HG03139 (cell line): ENCODE results near the gene MED13L.

Experiments used
- ATAC-seq: cut with Tn5 transposase; IDR thresholded peaks from one replicate; pipeline ENCODE4 v1.9.1; 2021; ENCODE audit not compliant: unreplicated experiment

MED13L gene

GRCh38 chr12:116026346-116026745 is 251.1 kb downstream of the MED13L start:
- ATAC-seq: no peak

GRCh38 chr12:116024769-116025168 is 252.7 kb downstream of the MED13L start:
- ATAC-seq: no peak

GRCh38 chr12:116019415-116019814 is 258.1 kb downstream of the MED13L start:
- no peak for ATAC-seq

DNA sequence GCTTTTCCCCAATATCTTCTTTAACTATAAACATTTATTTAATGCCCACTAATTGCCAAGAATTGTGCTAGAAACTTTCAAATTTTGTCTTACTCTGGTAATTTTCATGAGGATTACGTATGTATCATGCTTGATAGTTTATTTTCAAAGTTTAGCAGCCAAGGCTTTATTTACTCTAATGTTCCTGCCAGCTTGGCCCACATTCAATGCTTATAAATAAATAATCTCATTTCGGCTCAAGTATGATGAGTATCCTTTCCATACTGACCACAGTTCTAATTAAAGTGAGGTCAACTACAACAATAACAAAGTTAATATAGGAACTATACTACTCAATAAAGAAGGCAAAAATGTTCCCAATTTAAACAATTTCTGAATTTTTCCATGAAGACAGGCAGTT is 259.2 kb downstream of the MED13L start:
- no peak for ATAC-seq

DNA sequence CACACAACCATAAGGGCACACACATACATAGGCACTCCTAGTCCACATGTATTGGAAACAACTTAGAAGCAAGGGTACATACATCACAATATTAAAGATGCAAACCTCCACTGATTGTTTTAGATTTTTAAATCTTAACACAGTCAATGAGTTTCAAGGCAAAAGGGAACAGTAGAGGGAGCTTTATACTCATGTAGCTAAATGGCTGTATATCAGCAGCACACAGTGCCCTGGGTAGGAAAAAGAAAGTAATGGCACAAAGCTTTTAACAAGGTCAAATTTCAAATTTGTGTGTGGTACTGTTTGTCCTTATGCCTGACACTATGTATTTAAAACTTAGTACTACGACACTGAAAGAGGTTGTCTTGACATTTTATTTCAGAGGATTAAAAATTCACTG is 262.0 kb downstream of the MED13L start:
- ATAC-seq: no peak

DNA sequence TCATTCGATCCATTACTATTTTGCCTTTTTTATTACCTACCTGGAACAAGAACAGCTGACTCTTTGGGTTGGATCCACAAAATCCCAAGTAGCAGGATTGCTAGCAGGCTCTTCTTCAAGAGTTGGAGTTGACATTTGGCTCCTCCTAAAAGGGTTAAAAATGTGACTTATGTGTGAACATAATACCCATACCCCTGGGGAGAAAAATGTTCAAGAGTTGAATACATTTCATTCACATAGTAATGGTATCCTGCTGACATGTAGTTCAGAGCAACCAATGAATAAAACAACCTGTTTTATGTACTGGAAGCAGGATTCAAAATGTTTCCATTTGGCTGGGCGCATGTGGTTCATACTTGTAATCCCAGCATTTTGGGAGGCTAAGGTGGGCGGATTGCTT is 264.7 kb downstream of the MED13L start:
- no peak for ATAC-seq

DNA sequence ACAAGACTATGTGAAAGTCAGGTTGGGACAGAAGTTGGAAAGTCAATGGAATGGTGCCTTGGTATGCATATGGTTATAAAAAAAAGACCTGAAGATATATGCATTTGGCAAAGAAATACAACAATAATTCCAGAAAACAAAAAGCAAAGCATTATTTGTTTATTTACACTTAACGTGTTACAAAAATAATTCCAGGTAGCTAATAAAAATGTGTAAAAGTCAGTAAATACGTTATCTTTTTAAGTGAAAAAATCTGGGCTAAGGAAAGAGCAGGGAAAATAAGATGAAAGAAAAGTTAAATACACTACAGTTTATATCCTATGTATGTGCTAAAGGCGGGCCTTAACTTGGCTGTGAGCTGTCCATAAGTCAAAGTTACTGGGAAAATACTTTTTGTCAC is 266.3 kb downstream of the MED13L start:
- no peak for ATAC-seq

DNA sequence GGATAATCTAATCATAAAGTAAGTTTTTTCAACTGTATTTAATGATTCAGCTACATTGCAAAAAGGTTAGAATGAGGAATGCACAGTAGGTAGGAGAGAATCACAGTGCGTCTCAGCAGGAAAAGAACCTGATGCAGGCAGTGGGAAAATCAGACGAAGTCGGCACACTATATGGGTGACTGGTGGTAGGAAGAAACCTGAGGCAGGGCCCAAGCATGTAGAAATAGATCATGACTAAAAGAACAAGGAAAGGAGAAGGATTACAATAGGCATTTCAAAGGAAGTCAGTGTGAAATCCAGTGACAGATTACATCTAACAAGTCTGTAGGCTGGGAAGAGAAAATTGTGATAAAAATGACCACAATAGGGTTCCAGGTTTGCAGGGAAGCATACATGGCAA is 267.0 kb downstream of the MED13L start:
- no peak for ATAC-seq

- ATAC-seq: no peak
Observed at GRCh38 chr12:116009805-116010204, 267.7 kb downstream of the MED13L start.

- ATAC-seq: no peak
Observed at GRCh38 chr12:116006141-116006540, 271.4 kb downstream of the MED13L start.

DNA sequence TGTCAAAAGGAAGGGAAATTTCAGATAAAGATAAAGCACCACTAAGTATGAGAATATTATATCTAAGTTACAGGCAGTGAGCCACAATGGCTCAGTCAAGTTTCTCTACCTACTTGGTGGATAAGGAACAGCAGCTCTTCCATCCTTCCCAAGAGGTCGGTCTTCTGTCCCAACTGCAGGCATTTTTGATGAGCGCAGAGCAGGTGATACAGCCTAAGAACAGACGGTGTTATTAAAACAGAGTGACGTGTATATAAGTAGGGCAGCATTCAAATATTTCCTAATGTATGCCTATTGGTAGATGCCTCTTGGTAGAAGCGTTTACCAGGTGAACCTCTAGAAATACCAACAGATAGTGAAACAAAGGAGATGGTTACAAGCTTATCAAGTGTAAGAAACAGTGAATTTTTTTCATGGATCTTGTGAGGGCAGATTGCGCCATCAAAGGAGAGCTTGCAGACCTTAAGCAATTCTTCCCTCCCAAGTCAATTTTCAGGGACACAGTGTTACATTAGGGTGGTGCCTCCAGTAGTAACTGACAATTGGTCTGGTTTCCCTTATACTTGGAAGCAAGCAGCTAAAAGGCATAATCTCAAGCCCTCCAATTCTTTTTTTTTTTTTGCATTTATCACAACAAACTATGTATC is 274.5 kb downstream of the MED13L start:
- ATAC-seq: no peak

DNA sequence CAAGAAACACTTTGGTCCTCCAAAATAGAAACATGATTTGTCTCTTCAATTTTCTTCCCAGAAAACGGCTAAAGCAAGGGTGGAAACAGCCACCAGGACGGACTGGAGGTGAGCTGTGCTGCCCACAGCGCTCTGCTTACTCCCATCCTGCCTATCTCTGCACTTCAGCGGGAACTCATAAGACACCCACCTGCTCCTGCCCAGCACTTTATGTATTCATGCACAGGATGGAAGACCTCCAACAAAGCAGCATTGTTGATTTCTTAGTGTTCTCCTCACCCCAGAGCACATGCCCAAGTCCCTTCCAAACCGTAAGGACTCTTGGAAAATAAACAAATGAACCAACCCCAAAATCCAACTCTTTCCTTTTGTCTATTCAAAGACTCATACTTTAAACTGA is 277.2 kb downstream of the MED13L start:
- ATAC-seq: no peak

DNA sequence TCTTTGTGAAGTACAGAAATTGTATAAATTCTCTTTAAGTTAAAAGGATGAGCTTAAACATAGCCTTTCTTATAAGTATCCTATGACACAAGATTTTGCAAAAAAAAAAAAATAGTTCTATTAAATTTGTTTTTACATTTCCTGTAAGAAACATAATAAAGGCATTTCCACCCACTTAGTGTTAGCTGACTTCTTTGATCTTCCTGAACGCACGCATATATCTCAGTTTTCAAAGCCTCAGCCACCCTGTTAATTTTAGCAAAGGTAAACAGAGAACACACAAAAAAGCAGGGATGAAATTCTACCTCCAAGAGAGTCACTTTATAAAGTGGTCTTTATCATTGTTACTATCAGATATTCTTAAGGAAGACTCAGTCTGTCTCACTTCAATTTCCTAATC is 277.9 kb downstream of the MED13L start:
- no peak for ATAC-seq

DNA sequence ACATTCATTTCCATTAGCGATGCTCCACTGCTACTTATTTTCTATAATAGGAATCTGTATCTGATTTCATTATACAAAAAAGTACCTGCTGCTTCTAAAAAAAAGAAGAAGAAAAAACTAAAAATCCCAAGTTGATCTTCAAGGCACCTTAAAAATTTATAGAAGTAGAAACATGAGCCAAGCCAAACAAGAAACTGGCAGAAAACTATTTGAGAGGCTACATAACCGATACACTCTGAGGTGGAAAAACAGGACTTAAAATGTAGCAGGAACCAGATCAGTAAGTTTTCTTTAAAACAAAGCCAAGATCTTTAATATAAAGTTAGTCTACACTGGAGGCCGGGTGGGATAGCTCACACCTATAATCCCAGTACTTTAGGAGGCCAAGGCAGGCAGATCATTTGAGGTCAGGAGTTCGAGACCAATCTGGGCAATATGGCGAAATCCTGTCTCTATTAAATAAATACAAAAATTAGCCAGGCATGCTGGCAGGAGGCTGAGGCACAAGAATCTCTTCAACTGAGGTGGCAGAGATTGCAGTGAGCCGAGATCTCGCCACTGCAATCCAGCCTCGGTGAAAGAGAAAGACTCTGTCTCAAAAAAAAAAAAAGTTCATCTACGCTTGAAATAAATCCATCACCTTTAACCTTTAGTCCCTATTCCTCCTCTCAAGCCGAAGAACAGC is 278.6 kb downstream of the MED13L start:
- no peak for ATAC-seq

DNA sequence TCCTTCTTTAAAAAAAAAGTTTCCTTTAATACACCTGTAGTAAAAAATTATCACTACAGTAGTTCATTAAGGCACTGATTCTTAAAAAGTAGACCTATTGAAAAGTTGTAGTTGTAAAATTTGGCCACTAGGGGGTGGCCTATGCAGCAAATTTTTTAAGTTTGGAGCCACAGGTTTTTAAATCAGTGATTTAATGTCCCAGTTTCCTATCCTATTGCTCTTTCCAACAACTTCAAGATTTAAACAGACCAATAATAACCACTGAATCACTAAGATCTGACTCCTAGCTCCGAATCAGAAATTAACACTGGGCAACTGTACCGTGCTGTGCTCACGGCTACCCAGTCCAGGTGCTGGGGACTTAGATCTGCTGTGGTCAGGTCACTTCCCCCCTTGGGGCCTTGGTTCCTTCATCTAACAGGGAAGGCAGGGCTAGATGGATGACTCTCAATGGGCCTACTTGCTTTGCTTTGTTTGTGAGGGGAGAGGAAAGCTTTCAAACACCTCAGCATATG is 279.3 kb downstream of the MED13L start:
- no peak for ATAC-seq

GRCh38 chr12:115993737-115994136 is 283.8 kb downstream of the MED13L start:
- no peak for ATAC-seq

- ATAC-seq: no peak
Observed at GRCh38 chr12:115990241-115990640, 287.3 kb downstream of the MED13L start.

- ATAC-seq: no peak
Observed at GRCh38 chr12:115988625-115989563, 288.6 kb downstream of the MED13L start.

GRCh38 chr12:115988212-115988611 is 289.3 kb downstream of the MED13L start:
- no peak for ATAC-seq

DNA sequence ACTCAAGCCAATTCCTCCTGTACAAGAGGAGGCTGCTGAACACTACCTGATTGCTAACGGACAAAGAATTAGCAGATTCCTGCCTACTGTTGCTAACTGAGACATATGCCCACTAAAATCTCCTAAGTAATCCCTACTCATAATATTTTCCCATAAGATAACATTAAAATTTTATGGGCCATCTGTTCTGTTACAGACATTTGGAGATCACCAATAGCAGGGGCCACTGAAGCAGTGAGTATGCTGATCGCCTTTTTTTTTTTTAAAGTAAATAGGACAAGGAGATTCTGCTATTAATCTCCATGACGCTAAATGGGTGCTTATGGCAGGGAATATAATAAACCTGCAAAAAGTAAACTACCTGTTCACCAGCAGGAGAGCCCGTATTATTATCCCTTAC is 292.9 kb downstream of the MED13L start:
- ATAC-seq: no peak

DNA sequence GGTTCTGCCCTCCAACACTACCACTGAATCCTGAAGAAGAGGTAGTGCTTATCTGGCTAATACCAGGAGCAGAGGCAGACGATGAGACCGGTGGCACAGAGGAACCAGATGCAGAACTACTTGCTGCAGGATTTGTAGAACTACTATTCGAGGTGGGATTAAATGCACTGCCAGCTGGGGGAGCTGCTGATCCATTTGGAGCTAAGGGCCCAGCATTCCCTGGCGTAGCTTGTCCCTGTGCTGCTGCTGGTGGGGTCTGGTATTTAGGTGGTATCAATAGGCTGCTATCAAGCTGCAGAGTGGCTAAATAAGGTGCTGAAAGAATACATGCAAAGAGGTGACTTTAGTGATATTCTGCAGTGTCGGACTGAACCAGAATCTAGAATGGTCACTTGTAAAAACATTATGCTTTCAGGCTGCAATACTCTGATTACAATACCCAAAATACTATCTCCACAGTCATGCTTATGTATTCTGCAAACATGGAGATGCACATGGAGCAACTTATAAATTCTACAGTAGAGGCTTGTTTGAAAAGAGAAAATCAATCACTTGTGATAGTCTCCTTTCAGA is 294.2 kb downstream of the MED13L start:
- no peak for ATAC-seq
